Prostate gland (tissue), 2 donors: ENCODE results near the gene TNFRSF6B. TPM values are rescaled to one million over a fixed set of nuclear protein-coding genes. Genes with fewer than 3 reads are reported as not detected.

Source experiments
- DNase-seq: peaks from one replicate; pipeline ENCODE4 v3.0.0-alpha.2; 2019; ENCODE audit warnings: low spot score
- H3K27ac ChIP-seq, 2 donors: fragments of 200-600 bp; sonication (generic); 2 replicates each; pipeline ENCODE4 v1.5.1; 2017 to 2019
- H3K27me3 ChIP-seq: fragments of 200-600 bp; sonication (generic); replicated peaks from 2 replicates; pipeline ENCODE4 v1.5.1; 2019; ENCODE audit not compliant: insufficient read depth
- H3K36me3 ChIP-seq, 2 donors: fragments of 200-600 bp; sonication (generic); 1 replicate in 1 of 2; 2 replicates in 1 of 2; pipeline versions ENCODE4 v1.5.1 to v1.8.1; 2017 to 2019
- H3K4me1 ChIP-seq: fragments of 200-600 bp; sonication (generic); replicated peaks from 2 replicates; pipeline ENCODE4 v1.5.1; 2019
- H3K4me3 ChIP-seq, 2 donors: fragments of 200-600 bp; sonication (generic); 2 replicates each; pipeline ENCODE4 v1.5.1; 2017 to 2019
- H3K9me3 ChIP-seq: fragments of 200-600 bp; sonication (generic); 2 replicates; pipeline ENCODE4 v1.5.1; 2017
- POLR2A ChIP-seq: fragments of 450-650 bp; IDR thresholded peaks from one replicate; pipeline ENCODE4 v1.6.1; 2016; ENCODE audit warnings: antibody characterized with exemption, mild to moderate bottlenecking
- POLR2AphosphoS5 ChIP-seq: sonication (generic); formaldehyde crosslinking; IDR thresholded peaks from one replicate; pipeline ENCODE4 v1.6.1; 2017; ENCODE audit warnings: antibody characterized with exemption
- WGBS: methylation state at CpG from one replicate; pipeline ENCODE4 v1.1.5; 2018; 5-methylcytosine and 5-hydroxymethylcytosine counted together
- intact Hi-C: fragments of 100-400 bp; cut with DNase I; formaldehyde crosslinking; loops from one replicate; pipeline ENCODE4 v1.14.2; 2022
- total RNA-seq, 2 donors: library from RNA; depleted of rRNA; stranded (reverse); fragments of >200 nt; gene quantifications; one replicate each; pipeline ENCODE4 v1.1.0, GENCODE V29; 2016
- TF ChIP-seq, protein P1 (sequence below), 4 experiments: fragments of 200-600 bp in 2 of 4; fragments of 450-650 bp in 2 of 4; sonication (generic) in 2 of 4; IDR thresholded peaks; 1 replicate in 3 of 4; 2 replicates in 1 of 4; pipeline ENCODE4 v1.5.1; 2016 to 2019; ENCODE audit warnings: antibody characterized with exemption in 4 of 4, mild to moderate bottlenecking in 2 of 4, moderate library complexity in 2 of 4

The TNFRSF6B gene
- total RNA-seq, 2 donors from 2014 or later: 6.7 to 12.2 TPM

DNA sequence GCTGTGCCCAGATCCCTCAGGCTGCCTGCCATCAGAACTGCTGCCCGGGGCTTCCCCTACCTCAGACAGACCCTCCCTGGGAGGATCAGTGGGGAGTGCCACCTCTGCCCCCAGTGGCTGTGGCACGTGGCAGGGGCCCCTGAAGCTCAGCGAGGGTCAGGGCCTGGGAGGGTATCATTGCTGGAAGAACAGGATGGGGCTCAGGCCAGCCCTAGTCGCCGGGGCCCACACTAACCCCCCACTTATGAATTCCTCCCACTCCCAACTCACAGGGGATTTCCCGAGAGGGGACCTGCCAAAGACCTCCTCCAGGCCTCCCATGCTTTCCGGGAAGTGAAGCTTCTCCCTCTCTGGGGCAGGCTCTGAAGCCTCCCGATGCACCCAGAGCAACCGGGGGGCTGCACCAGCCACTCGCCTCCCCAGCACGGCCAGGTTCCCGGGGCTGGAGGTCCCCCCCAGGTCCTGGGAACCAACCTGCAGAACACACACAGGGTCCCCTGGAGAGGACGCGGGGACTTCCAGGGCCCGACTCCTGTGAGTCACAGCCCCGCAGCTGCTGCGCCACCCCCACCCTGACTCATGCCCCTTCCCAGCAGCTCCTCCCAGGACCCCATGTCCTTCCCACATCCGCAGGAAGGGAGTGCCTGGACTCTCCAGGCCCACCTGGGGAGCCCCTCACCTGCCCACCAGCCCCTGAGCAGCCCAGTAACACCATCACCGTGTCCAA, 2.5 kb downstream of the TNFRSF6B start:
- peaks cover 7% of the 10 kb centered on the region for H3K4me1 ChIP-seq
- H3K27me3 ChIP-seq: no peaks in the 10 kb centered on the region
- TF ChIP-seq POLR2A (no peak), POLR2AphosphoS5 (no peak)
- TF ChIP-seq, protein P1, sequence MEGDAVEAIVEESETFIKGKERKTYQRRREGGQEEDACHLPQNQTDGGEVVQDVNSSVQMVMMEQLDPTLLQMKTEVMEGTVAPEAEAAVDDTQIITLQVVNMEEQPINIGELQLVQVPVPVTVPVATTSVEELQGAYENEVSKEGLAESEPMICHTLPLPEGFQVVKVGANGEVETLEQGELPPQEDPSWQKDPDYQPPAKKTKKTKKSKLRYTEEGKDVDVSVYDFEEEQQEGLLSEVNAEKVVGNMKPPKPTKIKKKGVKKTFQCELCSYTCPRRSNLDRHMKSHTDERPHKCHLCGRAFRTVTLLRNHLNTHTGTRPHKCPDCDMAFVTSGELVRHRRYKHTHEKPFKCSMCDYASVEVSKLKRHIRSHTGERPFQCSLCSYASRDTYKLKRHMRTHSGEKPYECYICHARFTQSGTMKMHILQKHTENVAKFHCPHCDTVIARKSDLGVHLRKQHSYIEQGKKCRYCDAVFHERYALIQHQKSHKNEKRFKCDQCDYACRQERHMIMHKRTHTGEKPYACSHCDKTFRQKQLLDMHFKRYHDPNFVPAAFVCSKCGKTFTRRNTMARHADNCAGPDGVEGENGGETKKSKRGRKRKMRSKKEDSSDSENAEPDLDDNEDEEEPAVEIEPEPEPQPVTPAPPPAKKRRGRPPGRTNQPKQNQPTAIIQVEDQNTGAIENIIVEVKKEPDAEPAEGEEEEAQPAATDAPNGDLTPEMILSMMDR (IDR thresholded peaks at IDR 0.05): no peak
- H3K4me3 ChIP-seq: no peak overlapping the region
- DNase-seq: no peak
- no peak overlapping the region for H3K27ac ChIP-seq
- intact Hi-C loops: no loop called here
- WGBS: 43% methylated on average over 17 of the region's 19 CpGs
- peaks cover 0 to 7% of the 10 kb centered on the region in 2 donors for H3K36me3 ChIP-seq
- H3K9me3 ChIP-seq: no peaks in the 10 kb centered on the region

DNA sequence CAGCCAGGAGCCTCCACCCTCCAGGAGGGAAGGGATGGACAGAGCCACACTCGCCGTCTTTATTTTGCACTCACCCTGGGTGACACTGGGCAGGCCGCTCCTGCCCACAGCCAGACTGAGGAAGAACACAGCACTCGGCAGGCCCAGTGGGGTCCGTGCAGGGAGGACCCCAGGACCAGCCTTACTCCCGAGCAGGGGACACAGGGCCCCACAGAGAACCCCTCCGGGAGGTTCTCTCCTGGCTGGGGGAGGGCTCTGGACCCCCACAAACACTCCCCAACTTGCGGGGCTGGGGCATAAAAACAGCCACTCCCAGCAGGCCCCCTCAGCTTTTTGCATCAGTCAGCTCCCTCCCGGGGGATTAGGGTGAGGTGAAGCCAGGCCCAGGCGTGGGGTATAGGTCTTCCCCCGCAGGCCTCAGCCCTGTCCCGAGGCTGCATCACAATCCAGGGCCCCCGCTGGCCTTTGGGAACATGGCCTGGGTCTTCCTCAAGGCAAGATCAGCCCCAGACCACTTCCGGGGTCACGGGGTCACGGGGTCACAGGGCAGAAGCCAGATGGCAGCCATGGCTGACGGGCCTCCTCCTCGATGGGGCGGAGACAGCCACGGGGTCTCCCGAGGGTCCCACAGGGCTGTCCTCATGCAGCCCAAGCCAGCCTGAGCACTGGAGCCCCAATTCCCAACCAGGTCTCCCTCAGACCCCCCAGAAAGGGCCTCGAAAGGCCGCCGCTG, 3.2 kb downstream of the TNFRSF6B start:
- Histone ChIP-seq H3K4me1 (peaks cover 7% of the 10 kb centered on the region), H3K27ac (no peak overlapping the region), H3K36me3 (peaks cover 0 to 14% of the 10 kb centered on the region in 2 donors), H3K4me3 (no peak overlapping the region), H3K9me3 (no peaks in the 10 kb centered on the region), H3K27me3 (no peaks in the 10 kb centered on the region)
- WGBS: 83% methylated on average over 23 of the region's 24 CpGs
- TF ChIP-seq POLR2AphosphoS5 (no peak), POLR2A (no peak)
- TF ChIP-seq, protein P1 (IDR thresholded peaks at IDR 0.05): no peak
- intact Hi-C loops: no loop called here
- DNase-seq: no peak

DNA sequence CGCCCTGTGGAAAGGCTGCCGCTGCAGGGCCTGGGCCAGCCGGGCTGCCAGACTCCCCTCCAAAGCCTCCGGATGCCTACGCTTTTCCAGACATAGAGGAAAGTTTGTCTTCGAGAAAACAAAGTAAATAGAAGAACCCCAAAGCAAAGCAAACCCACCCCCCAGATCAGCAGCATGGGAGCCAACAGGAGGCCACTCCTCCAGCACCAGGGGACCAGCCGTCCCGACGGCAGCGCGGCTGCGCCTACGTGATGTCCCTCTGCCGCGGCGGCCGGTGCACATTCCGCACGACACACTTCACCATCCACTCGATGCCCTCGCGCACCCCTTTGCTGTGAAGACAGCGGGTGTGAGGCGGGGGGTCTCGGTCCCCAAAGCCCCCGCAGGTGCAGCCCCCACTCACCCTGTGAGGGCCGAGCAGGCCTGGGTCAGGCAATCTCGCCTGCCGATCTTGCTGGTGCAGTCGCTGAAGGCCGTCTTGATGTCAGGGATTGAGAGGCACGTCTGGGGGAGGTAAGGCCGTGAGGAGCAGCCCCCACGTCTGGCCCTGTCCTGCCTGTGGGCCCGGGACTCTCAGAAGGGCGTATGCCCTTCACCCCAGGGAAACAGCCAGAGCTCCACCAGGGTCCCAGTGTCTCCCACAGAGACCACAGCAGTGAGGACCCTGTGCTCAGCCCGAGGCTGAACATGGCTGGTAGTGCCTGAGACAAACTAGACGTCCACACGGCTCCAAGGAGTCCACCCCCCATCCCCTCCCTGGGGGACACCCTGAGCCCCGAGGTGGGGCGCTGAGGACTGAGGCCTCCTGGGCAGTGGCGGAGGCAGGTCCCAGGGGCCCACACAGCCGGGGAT, 4.0 kb downstream of the TNFRSF6B start:
- DNase-seq: no peak
- peaks cover 7% of the 10 kb centered on the region for H3K4me1 ChIP-seq
- TF ChIP-seq POLR2A: no peak
- TF ChIP-seq, protein P1 (IDR thresholded peaks at IDR 0.05): no peak
- TF ChIP-seq POLR2AphosphoS5: no peak
- 81% methylated on average over 43 of the region's 43 CpGs for WGBS
- H3K27ac ChIP-seq: no peak overlapping the region
- no peak overlapping the region for H3K4me3 ChIP-seq
- peaks cover 0 to 16% of the 10 kb centered on the region in 2 donors for H3K36me3 ChIP-seq
- intact Hi-C loops: no loop called here
- H3K9me3 ChIP-seq: no peaks in the 10 kb centered on the region
- no peaks in the 10 kb centered on the region for H3K27me3 ChIP-seq

DNA sequence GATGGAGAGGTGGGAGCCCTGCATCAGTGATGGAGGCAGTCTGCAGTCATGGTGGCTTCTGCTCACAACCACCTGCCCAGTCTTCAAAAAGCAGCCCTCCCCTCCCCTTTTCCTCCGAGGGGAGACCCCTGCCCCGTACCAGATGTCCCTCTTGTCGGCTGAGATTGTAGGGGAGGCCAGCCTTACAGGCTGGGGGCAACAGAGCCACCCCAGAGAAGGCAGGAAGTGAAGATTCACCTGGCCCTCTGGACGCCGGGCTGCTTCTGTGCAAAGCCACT, 4.5 kb downstream of the TNFRSF6B start:
- intact Hi-C loops: no loop called here
- WGBS: 79% methylated on average over 5 of the region's 5 CpGs
- H3K4me3 ChIP-seq: no peak overlapping the region
- H3K4me1 ChIP-seq: peaks cover 7% of the 10 kb centered on the region
- H3K9me3 ChIP-seq: no peaks in the 10 kb centered on the region
- peaks cover 0 to 22% of the 10 kb centered on the region in 2 donors for H3K36me3 ChIP-seq
- no peak for DNase-seq
- TF ChIP-seq, protein P1 (IDR thresholded peaks at IDR 0.05): no peak
- no peak for TF ChIP-seq POLR2A
- TF ChIP-seq POLR2AphosphoS5: no peak
- H3K27me3 ChIP-seq: no peaks in the 10 kb centered on the region
- no peak overlapping the region for H3K27ac ChIP-seq
